AG10803 (cell line): Measurements from ENCODE around the gene CTSK.
"Not testable (repeated sequence)": the region's sequence is repeated elsewhere in the genome, so short reads cannot be mapped to it uniquely, and the experiment has no call there.

Experiments
- DNase-seq: peaks from one replicate; pipeline ENCODE4 v3.0.0; 2010; ENCODE audit warnings: low read depth
- H3K4me3 ChIP-seq: 2 replicates; pipeline ENCODE4 v1.5.1; 2011; ENCODE audit warnings: mild to moderate bottlenecking, low read length, control low read depth
- CTCF ChIP-seq: conservative IDR thresholded peaks from 2 replicates; pipeline ENCODE4 v1.5.1; 2011; ENCODE audit warnings: mild to moderate bottlenecking, low read length, control low read depth, inconsistent platforms

CTSK gene

GRCh38 chr1:150836129-150836773 lies 28.2 kb upstream of the CTSK start:
- TF ChIP-seq CTCF, result no peak
- no peak overlapping the region for H3K4me3 ChIP-seq
- DNase-seq, result no peak

GRCh38 chr1:150833961-150834360 lies 25.9 kb upstream of the CTSK start:
- not testable (repeated sequence) for DNase-seq, H3K4me3 ChIP-seq

- DNase-seq, result no peak
- TF ChIP-seq CTCF, result no peak
- no peak overlapping the region for H3K4me3 ChIP-seq
These were observed 24.5 kb upstream of the CTSK start for GRCh38 chr1:150832597-150832996.

GRCh38 chr1:150829751-150830150 lies 21.7 kb upstream of the CTSK start:
- no peak overlapping the region for H3K4me3 ChIP-seq
- TF ChIP-seq CTCF, result peak; percentile 35
- DNase-seq, result no peak

GRCh38 chr1:150826299-150826698 lies 18.2 kb upstream of the CTSK start:
- H3K4me3 ChIP-seq, result no peak overlapping the region
- no peak for DNase-seq
- no peak for TF ChIP-seq CTCF

- DNase-seq, result no peak
- TF ChIP-seq CTCF, result no peak
- H3K4me3 ChIP-seq, result no peak overlapping the region
These were observed 12.9 kb upstream of the CTSK start for GRCh38 chr1:150820730-150821512.

- H3K4me3 ChIP-seq, result no peak overlapping the region
- no peak for DNase-seq
- no peak for TF ChIP-seq CTCF
These were observed 7.8 kb upstream of the CTSK start for GRCh38 chr1:150815871-150816270.
